Endodermal cell (in vitro differentiated cells): ENCODE measurements around the gene NTRK3. TPM values are rescaled to one million over a fixed set of nuclear protein-coding genes. Genes with fewer than 3 reads are reported as not detected.

Experiments used
- DNase-seq: peaks from one replicate; pipeline ENCODE4 v3.0.0-alpha.2; 2017
- H3K27ac ChIP-seq: 2 replicates; pipeline ENCODE4 v1.5.1; 2013; ENCODE audit warnings: mild to moderate bottlenecking, low read depth, low read length, moderate library complexity
- H3K27me3 ChIP-seq: 2 replicates; pipeline ENCODE4 v1.6.1; 2013; ENCODE audit warnings: mild to moderate bottlenecking, low read length, moderate library complexity; ENCODE audit not compliant: insufficient read depth, control insufficient read depth, poor library complexity, severe bottlenecking
- H3K36me3 ChIP-seq: 2 replicates; pipeline ENCODE4 v1.7.0; 2013; ENCODE audit warnings: mild to moderate bottlenecking, low read length, moderate library complexity; ENCODE audit not compliant: control insufficient read depth, insufficient read depth
- H3K4me1 ChIP-seq: one replicate; pipeline ENCODE4 v1.7.0; 2013; ENCODE audit warnings: low read length; ENCODE audit not compliant: control insufficient read depth, insufficient read depth
- H3K4me3 ChIP-seq: 2 replicates; pipeline ENCODE4 v1.5.1; 2013; ENCODE audit warnings: mild to moderate bottlenecking, low read length, moderate library complexity
- H3K9ac ChIP-seq: 2 replicates; pipeline ENCODE4 v1.6.1; 2013; ENCODE audit warnings: mild to moderate bottlenecking, low read length, moderate library complexity; ENCODE audit not compliant: poor library complexity, severe bottlenecking; ENCODE audit errors: extremely low read depth
- H3K9me3 ChIP-seq: 2 replicates; pipeline ENCODE4 v1.6.1; 2013; ENCODE audit warnings: mild to moderate bottlenecking, low read length, moderate library complexity; ENCODE audit not compliant: control insufficient read depth
- H3K27ac Mint-ChIP-seq: 2 replicates; pipeline ENCODE4 v1.8.0; 2020; ENCODE audit warnings: mixed read lengths
- H3K27me3 Mint-ChIP-seq: 2 replicates; pipeline ENCODE4 v1.8.0; 2021; ENCODE audit warnings: mild to moderate bottlenecking, mixed read lengths; ENCODE audit not compliant: insufficient read depth
- H3K36me3 Mint-ChIP-seq: 2 replicates; pipeline ENCODE4 v1.8.0; 2020; ENCODE audit warnings: low read depth, mixed read lengths
- H3K4me1 Mint-ChIP-seq: 2 replicates; pipeline ENCODE4 v1.8.0; 2020; ENCODE audit warnings: mixed read lengths
- H3K4me3 Mint-ChIP-seq: 2 replicates; pipeline ENCODE4 v1.8.0; 2020; ENCODE audit warnings: mild to moderate bottlenecking, moderate library complexity, mixed read lengths
- H3K9me3 Mint-ChIP-seq: 2 replicates; pipeline ENCODE4 v1.8.0; 2020; ENCODE audit warnings: mild to moderate bottlenecking, mixed read lengths
- CTCF ChIP-seq: fragments of 200-600 bp; sonication (generic); conservative IDR thresholded peaks from 2 replicates; pipeline ENCODE4 v1.5.0; 2021; ENCODE audit warnings: antibody characterized with exemption, mild to moderate bottlenecking
- WGBS, 2 experiments: methylation state at CpG; one replicate each; pipeline versions ENCODE4 v1.1.5 to v1.1.7; 2013; ENCODE audit warnings: missing lambda C conversion rate in 2 of 2, mixed read lengths in 1 of 2; ENCODE audit not compliant: insufficient coverage in 1 of 2, insufficient read length in 1 of 2; 5-methylcytosine and 5-hydroxymethylcytosine counted together
- total RNA-seq, 2 donors: library from RNA; stranded (reverse); fragmentation: NEBNext Ultra II Directional in 1 of 2; extraction: Animal tissue kit (Norgen Biotek cat#: 25700) in 1 of 2; gene quantifications; 2 replicates in 1 of 2; 3 replicates in 1 of 2; pipeline ENCODE4 v1.2.1, GENCODE V29; 2021

NTRK3 gene
- total RNA-seq, 2 donors from 2014 or later: 0.11 to 0.86 TPM

GRCh38 chr15:88118035-88118434 lies 138.5 kb downstream of the NTRK3 start:
- H3K4me3 ChIP-seq: no peak overlapping the region

GRCh38 chr15:88115486-88116152 lies 140.9 kb downstream of the NTRK3 start:
- no peak for TF ChIP-seq CTCF
- H3K36me3 ChIP-seq: no peaks in the 10 kb centered on the region
- Mint-ChIP-seq H3K27ac (no peak overlapping the region), H3K4me1 (peaks cover 14% of the 10 kb centered on the region), H3K9me3 (no peaks in the 10 kb centered on the region), H3K27me3 (peaks cover 34% of the 10 kb centered on the region), H3K36me3 (no peaks in the 10 kb centered on the region), H3K4me3 (no peak overlapping the region)
- H3K4me1 ChIP-seq: no peaks in the 10 kb centered on the region
- no peaks in the 10 kb centered on the region for H3K9me3 ChIP-seq
- no peak for DNase-seq
- H3K27me3 ChIP-seq: peaks cover 14% of the 10 kb centered on the region
- H3K9ac ChIP-seq: no peak overlapping the region
- H3K4me3 ChIP-seq: no peak overlapping the region
- no peak overlapping the region for H3K27ac ChIP-seq
- 83 to 94% methylated on average over 6 to 12 of the region's 12 CpGs for whole genome bisulfite sequencing, 2 experiments

More at GRCh38 chr15:88118035-88118434, 138.5 kb downstream of the NTRK3 start:
- TF ChIP-seq CTCF: no peak
- H3K9me3 ChIP-seq: no peaks in the 10 kb centered on the region
- H3K27ac Mint-ChIP-seq: no peak overlapping the region
- WGBS, 2 experiments: 89 to 97% methylated on average over 6 of the region's 6 CpGs
- H3K36me3 Mint-ChIP-seq: no peaks in the 10 kb centered on the region
- no peak overlapping the region for H3K4me3 Mint-ChIP-seq
- no peak overlapping the region for H3K27ac ChIP-seq
- H3K4me1 Mint-ChIP-seq: peaks cover 8% of the 10 kb centered on the region
- H3K9ac ChIP-seq: no peak overlapping the region
- no peak for DNase-seq
- peaks cover 42% of the 10 kb centered on the region for H3K27me3 Mint-ChIP-seq
- H3K27me3 ChIP-seq: peaks cover 9% of the 10 kb centered on the region
- H3K36me3 ChIP-seq: no peaks in the 10 kb centered on the region
- no peaks in the 10 kb centered on the region for H3K4me1 ChIP-seq
- H3K9me3 Mint-ChIP-seq: no peaks in the 10 kb centered on the region

GRCh38 chr15:88113613-88114308 lies 142.8 kb downstream of the NTRK3 start:
- Mint-ChIP-seq H3K27ac (no peak overlapping the region), H3K4me3 (no peak overlapping the region), H3K4me1 (peaks cover 14% of the 10 kb centered on the region), H3K9me3 (no peaks in the 10 kb centered on the region), H3K36me3 (no peaks in the 10 kb centered on the region), H3K27me3 (peaks cover 35% of the 10 kb centered on the region)
- Histone ChIP-seq H3K27ac (no peak overlapping the region), H3K36me3 (no peaks in the 10 kb centered on the region), H3K27me3 (peaks cover 21% of the 10 kb centered on the region), H3K4me3 (no peak overlapping the region), H3K9ac (no peak overlapping the region), H3K4me1 (no peaks in the 10 kb centered on the region), H3K9me3 (no peaks in the 10 kb centered on the region)
- WGBS, 2 experiments: 86 to 88% methylated on average over 1 of the region's 1 CpG
- no peak for TF ChIP-seq CTCF
- DNase-seq: no peak
